PFSK-1 (cell line): Measurements from ENCODE around the gene CRTAC1.

Source experiments
- POLR2AphosphoS5 ChIP-seq: IDR thresholded peaks from 2 replicates; pipeline ENCODE4 v1.6.1; 2012; ENCODE audit warnings: low read depth, mild to moderate bottlenecking, control low read depth, low read length, moderate library complexity
- REST ChIP-seq, 2 experiments: IDR thresholded peaks; 2 replicates each; pipeline versions ENCODE4 v1.6.1 to v1.8.0; 2011 to 2012; ENCODE audit warnings: low read depth in 2 of 2, low read length in 2 of 2, control low read depth in 1 of 2, inconsistent platforms in 1 of 2, mild to moderate bottlenecking in 1 of 2, moderate library complexity in 1 of 2; ENCODE audit not compliant: insufficient read depth in 1 of 2

- TF ChIP-seq POLR2AphosphoS5, result no peak
- TF ChIP-seq REST (IDR thresholded peaks at IDR 0.05; ENCODE audit: insufficient read depth in 1 of 2, low read depth in 2 of 2, low read length in 2 of 2), result no peak
These were observed 45.7 kb upstream of the CRTAC1 start for GRCh38 chr10:98076086-98076485.
